GM12875 (cell line): ENCODE measurements around the gene KANK3.
"Not testable (repeated sequence)": the region's sequence is repeated elsewhere in the genome, so short reads cannot be mapped to it uniquely, and the experiment has no call there.

ENCODE experiments used
- H3K4me3 ChIP-seq: one replicate; pipeline ENCODE4 v1.5.1; 2011; ENCODE audit warnings: low read depth, low read length, control low read depth
- TF ChIP-seq, protein P1 (sequence below): IDR thresholded peaks from 2 replicates; pipeline ENCODE4 v1.5.1; 2011; ENCODE audit warnings: low read depth, mild to moderate bottlenecking, control low read depth, inconsistent platforms, low read length, moderate library complexity, borderline replicate concordance; ENCODE audit not compliant: insufficient read depth

Gene KANK3

DNA sequence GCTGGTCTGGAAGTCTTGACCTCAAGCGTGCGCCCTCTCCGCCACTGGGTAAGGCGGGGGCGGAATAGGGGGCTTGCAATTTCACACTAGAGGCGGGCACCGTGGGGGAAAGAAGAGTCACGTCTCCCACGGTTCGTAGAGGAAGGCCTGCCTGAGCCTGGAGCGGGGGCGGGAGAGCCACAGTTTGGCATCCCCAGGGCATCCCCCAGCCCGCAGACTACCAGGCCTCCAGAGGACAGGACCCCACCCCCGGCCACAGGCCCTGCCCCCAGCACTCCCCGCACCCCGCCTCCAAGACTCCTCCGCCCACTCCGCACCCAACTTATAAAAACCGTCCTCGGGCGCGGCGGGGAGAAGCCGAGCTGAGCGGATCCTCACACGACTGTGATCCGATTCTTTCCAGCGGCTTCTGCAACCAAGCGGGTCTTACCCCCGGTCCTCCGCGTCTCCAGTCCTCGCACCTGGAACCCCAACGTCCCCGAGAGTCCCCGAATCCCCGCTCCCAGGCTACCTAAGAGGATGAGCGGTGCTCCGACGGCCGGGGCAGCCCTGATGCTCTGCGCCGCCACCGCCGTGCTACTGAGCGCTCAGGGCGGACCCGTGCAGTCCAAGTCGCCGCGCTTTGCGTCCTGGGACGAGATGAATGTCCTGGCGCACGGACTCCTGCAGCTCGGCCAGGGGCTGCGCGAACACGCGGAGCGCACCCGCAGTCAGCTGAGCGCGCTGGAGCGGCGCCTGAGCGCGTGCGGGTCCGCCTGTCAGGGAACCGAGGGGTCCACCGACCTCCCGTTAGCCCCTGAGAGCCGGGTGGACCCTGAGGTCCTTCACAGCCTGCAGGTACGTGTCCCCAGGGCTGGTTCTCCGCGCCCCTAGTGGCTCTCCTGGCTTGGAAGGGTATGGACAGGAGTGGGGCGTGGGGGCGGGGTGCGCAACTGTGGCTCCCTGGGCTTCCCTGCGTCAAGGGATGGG is 21.0 kb upstream of the KANK3 start, which contains the start of gene ANGPTL4:
Gene ANGPTL4, plus strand, starts transcription at position 353 of the 969 bp plus-strand sequence. Its CDS starts 167 bp downstream, at position 520.
- TF ChIP-seq, protein P1, sequence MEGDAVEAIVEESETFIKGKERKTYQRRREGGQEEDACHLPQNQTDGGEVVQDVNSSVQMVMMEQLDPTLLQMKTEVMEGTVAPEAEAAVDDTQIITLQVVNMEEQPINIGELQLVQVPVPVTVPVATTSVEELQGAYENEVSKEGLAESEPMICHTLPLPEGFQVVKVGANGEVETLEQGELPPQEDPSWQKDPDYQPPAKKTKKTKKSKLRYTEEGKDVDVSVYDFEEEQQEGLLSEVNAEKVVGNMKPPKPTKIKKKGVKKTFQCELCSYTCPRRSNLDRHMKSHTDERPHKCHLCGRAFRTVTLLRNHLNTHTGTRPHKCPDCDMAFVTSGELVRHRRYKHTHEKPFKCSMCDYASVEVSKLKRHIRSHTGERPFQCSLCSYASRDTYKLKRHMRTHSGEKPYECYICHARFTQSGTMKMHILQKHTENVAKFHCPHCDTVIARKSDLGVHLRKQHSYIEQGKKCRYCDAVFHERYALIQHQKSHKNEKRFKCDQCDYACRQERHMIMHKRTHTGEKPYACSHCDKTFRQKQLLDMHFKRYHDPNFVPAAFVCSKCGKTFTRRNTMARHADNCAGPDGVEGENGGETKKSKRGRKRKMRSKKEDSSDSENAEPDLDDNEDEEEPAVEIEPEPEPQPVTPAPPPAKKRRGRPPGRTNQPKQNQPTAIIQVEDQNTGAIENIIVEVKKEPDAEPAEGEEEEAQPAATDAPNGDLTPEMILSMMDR: no peak
- no peak within 1 kb of the TSS for H3K4me3 ChIP-seq

DNA sequence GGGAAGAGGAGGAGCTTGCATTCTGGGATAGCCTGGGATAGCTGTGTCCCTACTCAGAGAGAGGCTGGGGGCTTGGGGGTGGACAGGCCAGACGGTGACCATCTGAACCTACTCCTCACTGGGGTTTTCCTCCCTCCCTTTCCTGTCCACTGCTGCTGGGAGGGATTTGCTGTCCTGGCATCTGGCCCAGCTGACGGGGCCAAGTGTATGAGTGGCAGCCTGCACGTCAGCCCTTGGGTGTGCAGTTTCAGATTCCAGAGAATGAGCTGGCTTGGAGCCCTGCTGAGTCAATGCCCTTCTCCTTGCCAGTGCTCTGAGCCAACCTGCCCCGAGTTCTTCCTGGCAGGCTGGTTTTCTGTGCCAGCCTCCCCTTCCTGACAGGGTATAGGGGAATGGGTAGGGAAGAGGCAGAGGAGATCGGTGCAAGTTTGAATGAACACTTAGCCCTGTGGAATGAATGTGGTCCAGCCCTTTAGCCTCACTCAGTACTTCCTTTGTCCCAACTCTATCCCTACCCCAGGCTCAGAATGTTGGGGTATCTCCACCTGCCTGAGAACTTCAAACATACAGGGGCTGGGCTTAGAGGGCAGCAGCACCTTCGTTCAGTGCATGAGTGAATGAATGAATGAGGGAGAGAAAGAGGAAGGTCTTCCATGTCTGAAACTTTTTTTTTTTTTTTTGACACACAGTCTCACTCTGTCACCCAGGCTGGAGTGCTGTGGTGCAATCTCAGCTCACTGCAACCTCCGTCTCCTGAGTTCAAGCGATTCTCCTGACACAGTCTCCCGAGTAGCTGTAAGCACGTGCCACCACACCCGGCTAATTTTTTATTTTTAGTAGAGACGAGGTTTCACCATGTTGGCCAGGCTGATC is 19.1 kb upstream of the KANK3 start:
- TF ChIP-seq, protein P1: no peak
- no peak overlapping the region for H3K4me3 ChIP-seq

DNA sequence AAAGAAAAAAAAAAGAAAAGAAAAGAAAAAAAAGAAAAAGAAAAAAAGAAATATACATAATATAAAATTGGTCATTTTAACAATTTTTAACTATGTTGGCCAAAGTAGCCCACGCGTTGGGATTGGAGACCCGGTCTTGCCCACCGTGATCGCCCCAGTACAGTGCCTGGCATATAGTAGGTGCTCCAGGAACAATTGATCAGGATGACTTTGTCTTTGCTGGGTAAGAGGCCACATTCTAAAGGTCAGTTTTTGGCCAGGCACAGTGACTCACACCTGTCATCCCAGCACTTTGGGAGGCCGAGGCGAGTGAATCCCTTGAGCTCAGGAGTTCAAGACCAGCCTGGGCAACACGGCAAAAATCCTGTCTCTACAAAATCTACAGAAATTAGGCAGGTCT is 17.1 kb upstream of the KANK3 start:
- TF ChIP-seq, protein P1: no peak
- no peak overlapping the region for H3K4me3 ChIP-seq

DNA sequence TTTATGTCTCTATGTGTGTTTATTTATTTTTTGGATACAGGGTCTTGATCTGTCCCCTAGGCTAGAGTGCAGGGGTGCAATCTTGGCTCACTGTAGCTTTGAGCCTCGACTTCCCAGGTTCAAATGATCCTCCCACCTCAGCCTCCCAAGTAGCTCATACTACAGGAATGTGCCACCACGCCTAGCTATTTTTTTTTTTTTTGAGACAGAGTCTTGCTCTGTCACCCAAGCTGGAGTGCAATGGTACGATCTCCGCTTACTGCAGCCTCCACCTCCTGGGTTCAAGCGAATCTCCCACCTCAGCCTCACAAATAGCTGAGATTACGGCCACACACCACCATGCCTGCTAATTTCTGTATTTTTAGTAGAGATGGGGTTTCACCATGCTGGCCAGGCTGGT is 15.9 kb upstream of the KANK3 start:
- TF ChIP-seq, protein P1: no peak
- no peak overlapping the region for H3K4me3 ChIP-seq

DNA sequence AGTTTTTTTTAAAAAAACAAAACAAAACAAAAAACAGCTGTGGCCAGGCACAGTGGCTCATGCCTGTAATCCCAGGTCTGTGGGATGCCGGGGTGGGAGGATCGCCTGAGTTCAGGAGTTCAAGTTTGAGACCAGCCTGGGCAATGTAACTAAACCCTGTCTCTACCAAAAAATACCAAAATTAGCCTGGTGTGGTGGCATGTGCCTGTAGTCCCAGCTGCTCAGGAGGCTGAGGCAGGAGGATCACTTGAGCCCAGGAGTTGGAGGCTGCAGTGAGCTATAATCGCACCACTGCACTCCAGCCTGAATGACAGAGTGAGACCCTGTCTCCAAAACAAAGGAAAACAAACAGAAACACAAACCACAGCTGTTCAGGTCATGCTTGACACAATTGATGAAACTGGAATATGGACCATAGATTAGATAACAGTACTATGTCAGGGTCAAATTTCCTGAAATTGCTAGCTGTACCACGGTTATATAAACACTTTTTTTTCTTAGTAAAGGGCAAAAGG is 14.0 kb upstream of the KANK3 start:
- TF ChIP-seq, protein P1: no peak
- no peak overlapping the region for H3K4me3 ChIP-seq

DNA sequence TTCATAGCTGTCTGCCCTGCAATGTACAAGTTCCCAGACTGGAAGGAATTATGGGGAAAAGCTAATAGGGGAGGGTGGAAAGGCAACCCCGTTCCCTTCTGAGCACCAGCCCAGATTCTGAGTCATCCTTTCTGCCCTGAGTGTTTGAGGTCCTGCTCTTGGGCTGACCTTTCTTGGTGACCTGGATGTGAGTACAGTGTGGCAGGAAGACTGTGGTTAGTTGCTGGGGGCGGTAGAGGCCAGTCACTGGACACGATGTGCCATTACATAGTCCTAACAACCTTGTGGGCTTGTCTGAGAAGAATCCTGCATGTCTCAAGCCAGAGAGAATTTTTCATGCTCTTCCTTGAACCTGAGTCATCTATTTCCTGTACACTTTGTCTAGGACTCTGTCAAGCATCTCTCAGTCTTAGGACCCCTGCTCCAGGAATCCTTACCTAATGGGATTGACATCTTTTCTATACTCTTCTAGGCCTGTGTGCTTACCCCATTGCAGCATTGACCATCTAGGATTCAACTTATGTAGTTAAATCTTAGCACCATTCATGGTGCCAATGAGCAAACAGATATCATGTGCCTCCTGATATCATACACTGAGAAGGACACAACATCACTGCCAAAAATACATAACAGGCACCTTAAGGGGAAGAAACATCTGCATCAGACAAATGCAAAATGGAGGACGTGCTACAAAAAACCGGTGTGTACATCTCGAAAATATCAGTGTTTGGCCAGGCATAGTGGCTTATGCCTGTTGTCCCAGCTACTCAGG is 12.8 kb upstream of the KANK3 start:
- H3K4me3 ChIP-seq: no peak overlapping the region
- TF ChIP-seq, protein P1: no peak

DNA sequence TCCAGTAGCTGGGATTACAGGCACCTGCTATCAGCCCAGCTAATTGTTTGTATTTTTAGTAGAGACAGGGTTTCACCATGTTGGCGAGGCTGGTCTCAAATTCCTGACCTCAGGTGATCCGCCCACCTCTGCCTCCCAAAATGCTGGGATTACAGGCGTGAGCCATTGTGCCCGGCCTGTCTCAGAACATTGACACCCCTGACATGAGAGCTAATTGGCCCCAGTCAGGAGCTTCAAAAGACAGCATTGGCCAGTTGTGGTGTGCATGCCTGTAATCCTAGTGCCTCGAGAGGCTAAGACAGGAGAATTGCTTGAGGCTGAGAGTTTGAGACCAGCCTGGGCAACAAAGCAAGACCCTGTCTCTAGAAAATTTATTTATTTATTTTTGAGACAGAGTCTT is 9.8 kb upstream of the KANK3 start:
- H3K4me3 ChIP-seq: not testable (repeated sequence)
